Type B pancreatic cell (in vitro differentiated cells): Measurements from ENCODE around the gene DMRT1. TPM values are rescaled to one million over a fixed set of nuclear protein-coding genes. Genes with fewer than 3 reads are reported as not detected.

ENCODE experiments used
- DNase-seq: peaks from one replicate; pipeline ENCODE4 v3.0.0; 2021; ENCODE audit warnings: mixed read lengths; ENCODE audit not compliant: unreplicated experiment; ENCODE audit errors: extremely low spot score
- H3K27ac Mint-ChIP-seq: 2 replicates; pipeline ENCODE4 v1.8.0; 2021; ENCODE audit warnings: mild to moderate bottlenecking, mixed read lengths
- H3K27me3 Mint-ChIP-seq: 2 replicates; pipeline ENCODE4 v1.8.0; 2021; ENCODE audit warnings: mixed read lengths
- H3K36me3 Mint-ChIP-seq: 2 replicates; pipeline ENCODE4 v1.8.0; 2021; ENCODE audit warnings: mixed read lengths
- H3K4me1 Mint-ChIP-seq: one replicate; pipeline ENCODE4 v1.8.0; 2021; ENCODE audit warnings: mixed read lengths; ENCODE audit not compliant: unreplicated experiment
- H3K4me3 Mint-ChIP-seq: 2 replicates; pipeline ENCODE4 v1.8.0; 2021; ENCODE audit warnings: mild to moderate bottlenecking, mixed read lengths
- H3K9me3 Mint-ChIP-seq: 2 replicates; pipeline ENCODE4 v1.8.0; 2021; ENCODE audit warnings: mixed read lengths
- long read RNA-seq: library from polyadenylated mRNA; unstranded; transcript quantifications from one replicate; pipeline ENCODE4 v2.0.0, GENCODE V29; 2020
- total RNA-seq: library from RNA; stranded (reverse); gene quantifications from 2 replicates; pipeline ENCODE4 v1.2.1, GENCODE V29; 2021; ENCODE audit warnings: low replicate concordance
- TF ChIP-seq, protein P1 (sequence below): fragments of 200-600 bp; sonication (generic); conservative IDR thresholded peaks from 2 replicates; pipeline ENCODE4 v1.5.0; 2021; ENCODE audit warnings: antibody characterized with exemption, mild to moderate bottlenecking

DMRT1 gene
- total RNA-seq, result not detected in 2 replicates
- long read RNA-seq, partial matches to known transcripts, result 0 of 1 reads
- long read RNA-seq, other reads (novel, unspliced or antisense), result 1 of 1 reads

DNA sequence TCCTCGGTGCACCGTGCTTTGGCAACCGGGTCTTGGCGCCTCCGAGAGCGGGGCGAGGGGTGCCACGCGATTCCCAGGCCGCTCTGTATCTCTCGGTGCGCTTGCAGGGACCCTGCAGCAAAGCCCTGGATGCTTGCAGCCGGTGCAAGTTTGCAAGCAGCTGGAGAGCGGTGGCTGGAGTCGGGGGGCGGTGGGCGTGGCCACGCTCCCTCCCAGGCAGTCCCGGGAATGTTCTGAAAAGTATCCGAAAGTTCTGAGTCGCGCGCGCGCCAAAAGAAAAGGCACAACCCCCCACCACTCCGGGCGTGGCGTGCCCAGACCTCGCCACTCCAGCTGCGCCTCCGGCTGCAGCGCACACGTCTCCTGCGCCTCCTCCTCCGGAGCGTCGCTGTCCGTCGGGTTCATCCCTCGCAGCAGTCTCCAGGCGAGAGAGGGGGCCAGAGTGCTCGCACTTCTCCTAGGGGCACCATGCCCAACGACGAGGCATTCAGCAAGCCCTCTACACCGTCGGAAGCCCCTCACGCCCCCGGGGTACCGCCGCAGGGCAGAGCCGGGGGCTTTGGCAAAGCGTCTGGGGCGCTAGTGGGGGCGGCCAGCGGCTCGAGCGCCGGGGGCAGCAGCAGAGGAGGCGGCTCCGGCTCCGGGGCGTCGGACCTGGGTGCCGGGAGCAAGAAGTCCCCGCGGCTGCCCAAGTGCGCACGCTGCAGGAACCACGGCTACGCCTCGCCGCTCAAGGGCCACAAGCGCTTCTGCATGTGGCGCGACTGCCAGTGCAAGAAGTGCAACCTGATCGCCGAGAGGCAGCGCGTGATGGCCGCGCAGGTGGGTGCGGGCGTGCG lies at the start of gene DMRT1:
Gene DMRT1, plus strand, starts transcription at position 327 of the 839 bp plus-strand sequence. Its CDS starts 142 bp downstream, at position 469.
- TF ChIP-seq, protein P1, sequence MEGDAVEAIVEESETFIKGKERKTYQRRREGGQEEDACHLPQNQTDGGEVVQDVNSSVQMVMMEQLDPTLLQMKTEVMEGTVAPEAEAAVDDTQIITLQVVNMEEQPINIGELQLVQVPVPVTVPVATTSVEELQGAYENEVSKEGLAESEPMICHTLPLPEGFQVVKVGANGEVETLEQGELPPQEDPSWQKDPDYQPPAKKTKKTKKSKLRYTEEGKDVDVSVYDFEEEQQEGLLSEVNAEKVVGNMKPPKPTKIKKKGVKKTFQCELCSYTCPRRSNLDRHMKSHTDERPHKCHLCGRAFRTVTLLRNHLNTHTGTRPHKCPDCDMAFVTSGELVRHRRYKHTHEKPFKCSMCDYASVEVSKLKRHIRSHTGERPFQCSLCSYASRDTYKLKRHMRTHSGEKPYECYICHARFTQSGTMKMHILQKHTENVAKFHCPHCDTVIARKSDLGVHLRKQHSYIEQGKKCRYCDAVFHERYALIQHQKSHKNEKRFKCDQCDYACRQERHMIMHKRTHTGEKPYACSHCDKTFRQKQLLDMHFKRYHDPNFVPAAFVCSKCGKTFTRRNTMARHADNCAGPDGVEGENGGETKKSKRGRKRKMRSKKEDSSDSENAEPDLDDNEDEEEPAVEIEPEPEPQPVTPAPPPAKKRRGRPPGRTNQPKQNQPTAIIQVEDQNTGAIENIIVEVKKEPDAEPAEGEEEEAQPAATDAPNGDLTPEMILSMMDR, result no peak
- H3K36me3 Mint-ChIP-seq, result no peaks in the 10 kb centered on the region
- peaks cover 84% of the 10 kb centered on the region for H3K27me3 Mint-ChIP-seq
- H3K27ac Mint-ChIP-seq, result no peak within 1 kb of the TSS
- no peaks in the 10 kb centered on the region for H3K9me3 Mint-ChIP-seq
- DNase-seq, result no peak
- H3K4me1 Mint-ChIP-seq, result peaks cover 8% of the 10 kb centered on the region
- H3K4me3 Mint-ChIP-seq, result peak within 1 kb of the TSS; percentile 64

DNA sequence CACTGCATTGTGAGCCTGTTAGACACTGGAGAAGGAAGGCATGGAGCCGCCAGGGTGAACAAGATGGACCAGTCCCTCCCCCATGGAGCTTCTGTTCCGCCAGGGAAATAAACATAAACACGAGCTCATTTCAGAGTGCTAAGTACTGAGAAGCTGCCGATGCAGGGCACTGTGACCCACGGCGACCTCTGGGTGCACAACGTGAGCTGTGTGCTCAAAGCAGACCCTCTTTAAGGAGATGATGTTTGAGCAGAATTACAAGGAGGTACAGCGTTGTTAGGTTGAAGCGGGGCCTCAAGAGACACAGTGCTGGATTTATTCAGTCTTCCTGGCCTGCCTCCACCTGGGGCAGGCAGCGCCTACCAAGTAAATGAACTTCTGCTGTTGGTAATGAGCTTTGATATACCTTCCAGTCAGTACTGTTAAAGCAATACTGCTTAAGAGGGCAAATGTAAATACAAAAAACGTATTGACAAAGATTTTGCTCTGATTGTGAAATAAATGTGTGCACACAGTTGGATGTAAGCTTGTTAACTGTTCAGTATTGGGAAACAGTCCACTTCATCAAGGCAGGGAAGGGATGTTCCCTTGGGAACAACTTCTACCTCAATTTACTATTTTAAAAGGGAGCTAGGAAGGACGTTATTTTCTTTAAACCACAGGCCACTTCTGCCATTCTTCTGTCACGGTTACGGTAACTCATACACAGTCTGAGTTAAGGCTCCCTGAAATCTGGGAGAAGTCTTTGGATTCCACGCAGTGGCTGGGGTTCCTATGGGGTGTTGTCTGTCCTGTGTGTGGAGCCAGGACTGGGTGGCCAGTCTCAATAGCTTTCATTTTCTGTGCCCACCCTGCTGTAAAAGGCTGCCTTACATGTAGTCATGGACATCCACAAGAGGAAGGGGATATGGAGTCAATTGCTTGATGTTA lies 48.9 kb upstream of the DMRT1 start:
- Mint-ChIP-seq H3K9me3 (no peaks in the 10 kb centered on the region), H3K36me3 (peaks cover 4% of the 10 kb centered on the region), H3K27ac (no peak overlapping the region), H3K4me3 (no peak overlapping the region), H3K4me1 (peaks cover 11% of the 10 kb centered on the region), H3K27me3 (no peaks in the 10 kb centered on the region)
- no peak for DNase-seq
- TF ChIP-seq, protein P1, result no peak

DNA sequence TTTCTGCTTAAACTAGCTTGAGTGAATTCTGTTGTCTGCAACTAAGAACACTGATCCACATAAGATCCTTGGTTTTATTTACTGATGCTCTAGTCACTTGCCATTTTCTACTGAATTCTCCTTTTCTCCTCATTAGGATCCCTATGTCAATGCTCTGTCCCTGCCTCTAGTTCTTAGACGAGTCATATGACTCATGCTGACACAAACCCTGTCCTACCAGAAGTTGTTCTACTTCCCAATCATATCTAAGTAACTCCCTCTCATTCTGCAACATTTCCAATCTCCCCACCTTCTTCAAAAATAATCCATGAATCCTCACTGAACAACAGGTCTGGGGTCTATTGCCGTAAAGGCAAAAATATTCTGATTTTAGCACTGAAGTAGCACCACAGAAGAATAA lies 47.1 kb upstream of the DMRT1 start:
- TF ChIP-seq, protein P1, result no peak
- Mint-ChIP-seq H3K27ac (no peak overlapping the region), H3K4me3 (no peak overlapping the region), H3K27me3 (no peaks in the 10 kb centered on the region), H3K9me3 (no peaks in the 10 kb centered on the region), H3K4me1 (peaks cover 11% of the 10 kb centered on the region), H3K36me3 (peaks cover 4% of the 10 kb centered on the region)
- DNase-seq, result no peak

DNA sequence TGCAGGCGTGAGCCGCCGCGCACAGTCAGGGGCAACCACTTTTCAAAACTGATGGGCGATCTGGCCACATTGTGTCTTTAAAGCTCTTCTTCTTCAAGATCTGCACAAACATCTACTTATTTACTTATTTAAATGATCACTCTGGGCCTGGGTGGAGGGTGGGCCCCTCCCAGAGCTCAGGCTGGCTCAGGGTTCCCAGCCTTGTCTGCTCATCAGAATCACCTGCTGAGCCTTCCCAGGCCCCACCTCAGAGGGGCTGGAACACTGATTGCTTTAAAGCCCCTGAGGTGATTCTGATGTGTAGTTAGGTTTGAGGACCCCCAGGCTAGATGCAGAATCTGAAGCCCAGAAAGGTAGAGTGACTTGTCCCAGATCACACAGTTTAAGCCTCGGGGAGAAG lies 45.6 kb upstream of the DMRT1 start:
- Mint-ChIP-seq H3K27ac (no peak overlapping the region), H3K4me3 (no peak overlapping the region), H3K9me3 (no peaks in the 10 kb centered on the region), H3K27me3 (no peaks in the 10 kb centered on the region), H3K36me3 (peaks cover 4% of the 10 kb centered on the region), H3K4me1 (peaks cover 11% of the 10 kb centered on the region)
- no peak for DNase-seq
- TF ChIP-seq, protein P1, result no peak

DNA sequence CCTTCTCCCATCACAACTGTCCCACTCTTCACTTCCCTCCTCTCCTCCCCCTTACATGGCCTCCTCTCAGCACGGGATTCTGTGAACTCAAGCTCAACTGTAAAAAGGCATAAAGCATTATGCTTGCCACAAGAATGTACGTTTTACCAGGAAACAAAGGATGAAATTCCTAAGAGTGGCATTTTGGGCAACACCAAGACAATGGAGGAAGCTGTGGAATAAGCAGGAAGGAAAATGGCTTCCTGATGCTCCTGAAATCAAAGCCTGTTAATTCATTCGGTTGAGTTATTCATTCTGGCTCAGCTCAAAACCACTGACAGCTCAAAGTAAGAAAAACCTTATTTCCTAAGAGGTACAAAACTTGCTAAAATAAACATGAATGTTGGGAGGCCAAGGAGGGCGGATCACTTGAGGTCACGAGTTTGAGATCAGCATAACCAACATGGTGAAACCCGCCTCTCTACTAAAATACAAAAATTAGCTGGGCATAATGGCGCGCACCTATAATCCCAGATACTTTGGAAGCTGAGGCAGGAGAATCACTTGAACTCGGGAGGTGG lies 40.8 kb upstream of the DMRT1 start:
- no peaks in the 10 kb centered on the region for H3K27me3 Mint-ChIP-seq
- TF ChIP-seq, protein P1, result no peak
- H3K4me1 Mint-ChIP-seq, result peaks cover 5% of the 10 kb centered on the region
- DNase-seq, result no peak
- H3K27ac Mint-ChIP-seq, result no peak overlapping the region
- no peak overlapping the region for H3K4me3 Mint-ChIP-seq
- H3K9me3 Mint-ChIP-seq, result peaks cover 3% of the 10 kb centered on the region
- H3K36me3 Mint-ChIP-seq, result no peaks in the 10 kb centered on the region
